ENCODE measurements around the gene RAB3IL1.

DNA sequence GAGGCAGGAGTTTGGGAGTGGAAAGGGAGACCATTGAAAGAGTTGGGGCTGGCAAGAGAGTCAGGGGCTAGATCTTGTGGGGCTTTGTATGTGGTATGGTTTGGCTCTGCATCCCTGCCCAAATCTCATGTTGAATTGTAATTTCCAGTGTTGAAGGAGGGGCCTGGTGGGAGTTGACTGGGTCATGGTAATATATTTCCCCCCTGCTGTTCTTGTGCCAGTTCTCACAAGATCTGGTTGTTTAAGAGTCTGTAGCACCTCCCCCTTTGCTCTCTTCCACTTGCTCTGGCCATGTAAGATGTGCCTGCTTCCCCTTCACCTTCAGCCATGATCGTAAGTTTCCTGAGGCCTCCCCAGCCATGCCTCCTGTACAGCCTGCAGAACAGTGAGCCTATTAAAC, 10.1 kb upstream of the RAB3IL1 start:
- TF ChIP-seq POLR2AphosphoS5 (IDR thresholded peaks at IDR 0.05; ENCODE audit: low read depth, low read length): no peak
- no peak for TF ChIP-seq POLR2A (IDR thresholded peaks at IDR 0.05; ENCODE audit: low read depth, low read length)
- TF ChIP-seq TAF1 (IDR thresholded peaks at IDR 0.05; ENCODE audit: low read depth, low read length): no peak
- no peak for TF ChIP-seq SPI1 (IDR thresholded peaks at IDR 0.05; ENCODE audit: low read depth, low read length)

Measured in GM12891 (cell line).